MCF 10A (cell line): ENCODE data around the gene BMP2K. TPM values are rescaled to one million over a fixed set of nuclear protein-coding genes. Genes with fewer than 3 reads are reported as not detected.

Experiments used
- BruUV-seq: library from RNA; stranded (reverse); fragments of 400-500 nt; replicated peaks from 2 replicates; lab custom pipeline; 2021; lab: Mats Ljungman, UMichigan
- CTCF ChIA-PET: fragments of 300-600 bp; sonication (Branson Sonifier 250); formaldehyde crosslinking; extraction: SDS; loops from one replicate; lab custom pipeline; 2021; ENCODE audit warnings: antibody characterized with exemption, inconsistent platforms; lab: Yijun Ruan, JAX
- POLR2A ChIA-PET: fragments of 300-600, 350-650 bp; sonication (Branson Sonifier 250); formaldehyde crosslinking; extraction: SDS; loops from one replicate; lab custom pipeline; 2020; ENCODE audit warnings: antibody characterized with exemption, inconsistent platforms; lab: Yijun Ruan, JAX
- DNase-seq: peaks from one replicate; pipeline ENCODE4 v3.0.0-alpha.2; 2018; ENCODE audit not compliant: unreplicated experiment
- H3K27ac Mint-ChIP-seq: one replicate; pipeline ENCODE4 v1.8.0; 2022; ENCODE audit warnings: mild to moderate bottlenecking, low read depth, mixed read lengths; ENCODE audit not compliant: unreplicated experiment
- H3K27me3 Mint-ChIP-seq: one replicate; pipeline ENCODE4 v1.8.0; 2022; ENCODE audit warnings: mixed read lengths; ENCODE audit not compliant: insufficient read depth, unreplicated experiment
- H3K36me3 Mint-ChIP-seq: one replicate; pipeline ENCODE4 v1.8.0; 2022; ENCODE audit warnings: mild to moderate bottlenecking, moderate library complexity, mixed read lengths; ENCODE audit not compliant: insufficient read depth, unreplicated experiment
- H3K4me1 Mint-ChIP-seq: one replicate; pipeline ENCODE4 v1.8.0; 2022; ENCODE audit warnings: mixed read lengths; ENCODE audit not compliant: insufficient read depth, unreplicated experiment
- H3K4me3 Mint-ChIP-seq: one replicate; pipeline ENCODE4 v1.8.0; 2022; ENCODE audit warnings: mild to moderate bottlenecking, moderate library complexity, mixed read lengths; ENCODE audit not compliant: unreplicated experiment
- H3K9me3 Mint-ChIP-seq: one replicate; pipeline ENCODE4 v1.8.0; 2022; ENCODE audit warnings: mixed read lengths; ENCODE audit not compliant: unreplicated experiment
- intact Hi-C: fragments of 100-400 bp; cut with micrococcal nuclease; formaldehyde crosslinking; loops from 2 replicates; pipeline ENCODE4 v1.14.1; 2022
- total RNA-seq: library from RNA; stranded (reverse); gene quantifications from 2 replicates; pipeline ENCODE4 v1.2.3, GENCODE V29; 2022
- TF ChIP-seq, protein P1 (sequence below): fragments of 200-600 bp; IDR thresholded peaks from one replicate; pipeline ENCODE4 v1.8.0; 2022; ENCODE audit warnings: antibody characterized with exemption, mild to moderate bottlenecking; ENCODE audit not compliant: unreplicated experiment

Gene BMP2K
- total RNA-seq, 1 experiment from 2014 or later = 47.3 TPM

GRCh38 chr4:78756776-78757175 is 19.4 kb upstream of the BMP2K start:
- no TSS peak for BruUV-seq
- H3K4me3 Mint-ChIP-seq = no peak overlapping the region
- no peaks in the 10 kb centered on the region for H3K9me3 Mint-ChIP-seq
- no peaks in the 10 kb centered on the region for H3K4me1 Mint-ChIP-seq
- TF ChIP-seq, protein P1, sequence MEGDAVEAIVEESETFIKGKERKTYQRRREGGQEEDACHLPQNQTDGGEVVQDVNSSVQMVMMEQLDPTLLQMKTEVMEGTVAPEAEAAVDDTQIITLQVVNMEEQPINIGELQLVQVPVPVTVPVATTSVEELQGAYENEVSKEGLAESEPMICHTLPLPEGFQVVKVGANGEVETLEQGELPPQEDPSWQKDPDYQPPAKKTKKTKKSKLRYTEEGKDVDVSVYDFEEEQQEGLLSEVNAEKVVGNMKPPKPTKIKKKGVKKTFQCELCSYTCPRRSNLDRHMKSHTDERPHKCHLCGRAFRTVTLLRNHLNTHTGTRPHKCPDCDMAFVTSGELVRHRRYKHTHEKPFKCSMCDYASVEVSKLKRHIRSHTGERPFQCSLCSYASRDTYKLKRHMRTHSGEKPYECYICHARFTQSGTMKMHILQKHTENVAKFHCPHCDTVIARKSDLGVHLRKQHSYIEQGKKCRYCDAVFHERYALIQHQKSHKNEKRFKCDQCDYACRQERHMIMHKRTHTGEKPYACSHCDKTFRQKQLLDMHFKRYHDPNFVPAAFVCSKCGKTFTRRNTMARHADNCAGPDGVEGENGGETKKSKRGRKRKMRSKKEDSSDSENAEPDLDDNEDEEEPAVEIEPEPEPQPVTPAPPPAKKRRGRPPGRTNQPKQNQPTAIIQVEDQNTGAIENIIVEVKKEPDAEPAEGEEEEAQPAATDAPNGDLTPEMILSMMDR = no peak
- DNase-seq = no peak
- H3K36me3 Mint-ChIP-seq = no peaks in the 10 kb centered on the region
- H3K27ac Mint-ChIP-seq = no peak overlapping the region
- ChIA-PET CTCF (interaction anchor here (0.6 kb wide), 1 partner anchor 85 kb away, joined by 6 read pairs; no protein-coding TSS in a partner anchor), POLR2A (interaction anchor here (0.8 kb wide), 1 partner anchor 52 kb away, joined by 3 read pairs; no protein-coding TSS in a partner anchor)
- intact Hi-C loops = no loop called here
- no peaks in the 10 kb centered on the region for H3K27me3 Mint-ChIP-seq

DNA sequence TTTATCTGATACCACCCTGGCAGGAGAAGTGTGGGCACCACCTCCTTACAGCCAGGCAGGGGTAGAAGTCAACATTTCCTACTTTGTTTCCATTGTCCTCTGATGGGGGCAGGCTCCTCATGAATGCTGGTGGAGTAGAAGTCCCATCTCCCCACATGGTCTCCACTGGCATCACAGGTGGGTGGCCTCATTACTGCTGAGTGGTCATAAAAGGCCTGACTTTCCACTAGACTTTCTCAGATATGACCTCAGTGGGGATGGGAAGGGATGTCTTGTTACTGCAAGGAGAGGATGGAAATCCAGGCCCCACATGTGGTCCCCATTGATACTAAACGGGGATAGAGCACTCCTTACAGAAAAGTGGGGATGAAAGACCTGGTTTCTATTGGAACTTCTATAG is 18.6 kb upstream of the BMP2K start:
- TF ChIP-seq, protein P1 = no peak
- CTCF ChIA-PET = no interaction called here
- intact Hi-C loops = no loop called here

DNA sequence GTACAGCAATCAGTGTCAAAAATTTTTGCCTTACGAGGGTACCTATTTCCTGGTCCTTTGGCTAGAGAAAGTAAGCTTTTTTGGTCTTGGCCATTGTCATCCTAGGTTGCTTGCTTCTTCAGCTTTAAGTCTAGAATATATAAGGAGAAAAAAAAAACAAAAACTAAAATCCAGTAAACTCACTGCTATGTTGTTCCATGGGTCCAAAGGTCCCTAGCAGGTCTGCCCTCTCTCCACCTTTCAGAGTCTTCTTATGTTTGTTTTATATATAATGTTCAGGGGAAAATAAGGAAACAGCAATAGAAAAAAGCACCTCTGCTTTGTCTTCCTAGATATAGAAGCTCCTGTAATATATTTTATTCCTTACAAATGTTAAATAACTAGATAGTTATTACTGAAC is 18.1 kb upstream of the BMP2K start:
- H3K4me1 Mint-ChIP-seq = no peaks in the 10 kb centered on the region
- BruUV-seq = no TSS peak
- ChIA-PET POLR2A (interaction anchor here (0.8 kb wide), 1 partner anchor 17 kb away, joined by 3 read pairs; no protein-coding TSS in a partner anchor), CTCF (no interaction called here)
- no peaks in the 10 kb centered on the region for H3K27me3 Mint-ChIP-seq
- no peak for DNase-seq
- no peak overlapping the region for H3K4me3 Mint-ChIP-seq
- H3K36me3 Mint-ChIP-seq = no peaks in the 10 kb centered on the region
- TF ChIP-seq, protein P1 = no peak
- intact Hi-C loops = no loop called here
- H3K27ac Mint-ChIP-seq = no peak overlapping the region
- H3K9me3 Mint-ChIP-seq = no peaks in the 10 kb centered on the region

More for the DNA sequence above, 18.6 kb upstream of the BMP2K start:
- H3K36me3 Mint-ChIP-seq = no peaks in the 10 kb centered on the region
- no peaks in the 10 kb centered on the region for H3K9me3 Mint-ChIP-seq
- H3K4me3 Mint-ChIP-seq = no peak overlapping the region
- no peaks in the 10 kb centered on the region for H3K4me1 Mint-ChIP-seq
- no peak overlapping the region for H3K27ac Mint-ChIP-seq
- no peak for DNase-seq
- POLR2A ChIA-PET = interaction anchor here (0.8 kb wide), 1 partner anchor 53 kb away, joined by 3 read pairs; no protein-coding TSS in a partner anchor
- BruUV-seq = no TSS peak
- H3K27me3 Mint-ChIP-seq = no peaks in the 10 kb centered on the region

DNA sequence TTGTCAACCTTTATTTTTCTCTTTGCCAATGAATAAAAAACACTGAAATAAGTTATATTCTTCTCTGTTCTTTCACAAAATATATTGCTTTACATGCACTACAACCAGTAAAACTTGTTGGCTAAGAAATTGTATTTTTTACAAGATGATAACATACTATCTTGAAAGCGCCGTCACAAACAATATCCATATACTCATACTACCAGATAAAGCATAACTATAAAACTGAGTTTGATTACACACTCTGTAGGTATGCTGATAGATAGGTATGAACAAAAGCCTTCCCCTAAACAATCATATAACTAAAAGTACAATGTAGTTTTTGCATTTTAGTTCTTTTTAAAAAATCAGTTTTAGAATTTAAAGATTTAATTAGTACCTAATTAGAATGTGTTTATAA is 13.6 kb upstream of the BMP2K start:
- H3K27ac Mint-ChIP-seq = no peak overlapping the region
- intact Hi-C loops = no loop called here
- no peaks in the 10 kb centered on the region for H3K36me3 Mint-ChIP-seq
- POLR2A ChIA-PET = interaction anchor here (0.7 kb wide), 1 partner anchor 78 kb away, joined by 3 read pairs; no protein-coding TSS in a partner anchor
- no peak for DNase-seq
- H3K4me3 Mint-ChIP-seq = no peak overlapping the region
- H3K4me1 Mint-ChIP-seq = peaks cover 6% of the 10 kb centered on the region
- CTCF ChIA-PET = interaction anchor here (0.8 kb wide), 1 partner anchor 85 kb away, joined by 3 read pairs; no protein-coding TSS in a partner anchor
- no peaks in the 10 kb centered on the region for H3K9me3 Mint-ChIP-seq
- no TSS peak for BruUV-seq
- TF ChIP-seq, protein P1 = no peak
- H3K27me3 Mint-ChIP-seq = no peaks in the 10 kb centered on the region
